HCT116 (cell line): Measurements from ENCODE around the gene KPNB1. TPM values are rescaled to one million over a fixed set of nuclear protein-coding genes. Genes with fewer than 3 reads are reported as not detected.

ENCODE experiments used
- ATAC-seq: fragments of 200-7000 bp; cut with Tn5 transposase; 2 replicates; pipeline ENCODE4 v1.9.1; 2020; ENCODE audit warnings: mild to moderate bottlenecking, moderate library complexity
- BruUV-seq: library from RNA; stranded (reverse); fragments of 400-500 nt; replicated peaks from 2 replicates; lab custom pipeline; 2021; lab: Mats Ljungman, UMichigan
- CTCF ChIA-PET: fragments of 300-600 bp; sonication (Branson Sonifier 250); formaldehyde crosslinking; loops from one replicate; lab custom pipeline; 2021; ENCODE audit warnings: antibody characterized with exemption; lab: Charles Lee
- POLR2A ChIA-PET: fragments of 300-600, 350-600 bp; sonication (Branson Sonifier 250); formaldehyde crosslinking; loops from one replicate; lab custom pipeline; 2021; ENCODE audit warnings: antibody characterized with exemption; lab: Charles Lee
- RAD21 ChIA-PET, 2 experiments: fragments of 300-600 bp; sonication (Branson Sonifier 250); formaldehyde crosslinking; loops; one replicate each; lab custom pipeline; 2023; ENCODE audit warnings: low total read pairs in 2 of 2; ENCODE audit not compliant: uncharacterized antibody in 2 of 2, unreplicated experiment in 2 of 2, low non-redundant PET in 1 of 2; lab: Charles Lee
- DNase-seq: peaks from one replicate; pipeline ENCODE4 v3.0.0-alpha.2; 2010; ENCODE audit warnings: low read depth, low spot score
- H2AFZ ChIP-seq: fragments of 200-600 bp; shearing (Covaris generic), sonication (generic); 2 replicates; pipeline ENCODE4 v1.6.1; 2017; ENCODE audit warnings: low read depth, mixed run types, mixed read lengths, antibody characterized with exemption, low read length; ENCODE audit not compliant: poor library complexity, severe bottlenecking
- H3K27ac ChIP-seq: 2 replicates; pipeline ENCODE4 v1.5.1; 2012; ENCODE audit warnings: low read depth, low read length
- H3K27me3 ChIP-seq: fragments of 200-600 bp; sonication (generic); 2 replicates; pipeline ENCODE4 v1.6.1; 2016; ENCODE audit warnings: mixed run types, low read length, mixed read lengths; ENCODE audit not compliant: insufficient read depth
- H3K36me3 ChIP-seq, 2 experiments: fragments of 200-500 bp in 1 of 2; fragments of 200-600 bp in 1 of 2; sonication (Bioruptor generic) in 1 of 2; sonication (generic) in 1 of 2; 2 replicates each; pipeline versions ENCODE4 v1.5.1 to v1.6.1; 2014 to 2016; ENCODE audit warnings: low read length in 2 of 2, inconsistent platforms in 1 of 2, mixed read lengths in 1 of 2, mixed run types in 1 of 2; ENCODE audit not compliant: insufficient read depth in 2 of 2, control insufficient read depth in 1 of 2
- H3K4me1 ChIP-seq, 2 experiments: fragments of 200-600 bp in 1 of 2; sonication (generic) in 1 of 2; 2 replicates each; pipeline versions ENCODE4 v1.5.1 to v1.6.1; 2012 to 2017; ENCODE audit warnings: low read length in 2 of 2, inconsistent platforms in 1 of 2, mild to moderate bottlenecking in 1 of 2, mixed read lengths in 1 of 2, mixed run types in 1 of 2, moderate library complexity in 1 of 2; ENCODE audit not compliant: insufficient read depth in 2 of 2, control insufficient read depth in 1 of 2
- H3K4me2 ChIP-seq: fragments of 200-600 bp; sonication (generic); 2 replicates; pipeline ENCODE4 v1.6.1; 2017; ENCODE audit warnings: mixed run types, low read length, mixed read lengths
- H3K4me3 ChIP-seq, 2 experiments: fragments of 200-600 bp in 1 of 2; sonication (generic) in 1 of 2; replicated peaks in 1 of 2; 2 replicates each; pipeline ENCODE4 v1.5.1; 2011 to 2016; ENCODE audit warnings: low read length in 2 of 2, control low read depth in 1 of 2, low read depth in 1 of 2, mild to moderate bottlenecking in 1 of 2, mixed read lengths in 1 of 2, mixed run types in 1 of 2
- H3K79me2 ChIP-seq: fragments of 200-600 bp; sonication (generic); 2 replicates; pipeline ENCODE4 v1.6.1; 2017; ENCODE audit warnings: mild to moderate bottlenecking, mixed run types, low read length, moderate library complexity, mixed read lengths; ENCODE audit not compliant: insufficient read depth
- H3K9ac ChIP-seq: fragments of 200-600 bp; sonication (generic); 2 replicates; pipeline ENCODE4 v1.6.1; 2016; ENCODE audit warnings: low read length, mixed read lengths
- H3K9me2 ChIP-seq: fragments of 200-600 bp; sonication (generic), shearing (Covaris generic); 2 replicates; pipeline ENCODE4 v1.6.1; 2017; ENCODE audit warnings: mixed run types, mild to moderate bottlenecking, moderate library complexity; ENCODE audit not compliant: insufficient read depth
- H3K9me3 ChIP-seq, 2 experiments: fragments of 200-500 bp in 1 of 2; fragments of 200-600 bp in 1 of 2; sonication (Bioruptor generic) in 1 of 2; sonication (generic) in 1 of 2; 2 replicates each; pipeline ENCODE4 v1.6.1; 2014 to 2017; ENCODE audit warnings: low read length in 2 of 2, mixed read lengths in 2 of 2, inconsistent platforms in 1 of 2, low read depth in 1 of 2, mild to moderate bottlenecking in 1 of 2, mixed run types in 1 of 2, moderate library complexity in 1 of 2; ENCODE audit not compliant: control insufficient read depth in 1 of 2, insufficient read depth in 1 of 2
- H4K20me1 ChIP-seq: fragments of 200-600 bp; sonication (generic), shearing (Covaris generic); 2 replicates; pipeline ENCODE4 v1.6.1; 2017; ENCODE audit warnings: mixed run types, mild to moderate bottlenecking, moderate library complexity; ENCODE audit not compliant: insufficient read depth
- CBX3 ChIP-seq: IDR thresholded peaks from 2 replicates; pipeline ENCODE4 v1.6.1; 2012; ENCODE audit warnings: low read depth
- EGR1 ChIP-seq: IDR thresholded peaks from 2 replicates; pipeline ENCODE4 v1.6.1; 2012; ENCODE audit warnings: low read depth
- EZH2phosphoT487 ChIP-seq: fragments of 200-600 bp; IDR thresholded peaks from 2 replicates; pipeline ENCODE4 v1.6.1; 2018; ENCODE audit warnings: antibody characterized with exemption, borderline replicate concordance
- FOSL1 ChIP-seq: IDR thresholded peaks from 2 replicates; pipeline ENCODE4 v1.6.1; 2012; ENCODE audit warnings: low read depth
- JUND ChIP-seq: IDR thresholded peaks from 2 replicates; pipeline ENCODE4 v1.6.1; 2012
- RAD21 ChIP-seq: IDR thresholded peaks from 2 replicates; pipeline ENCODE4 v1.6.1; 2012; ENCODE audit warnings: low read depth, mild to moderate bottlenecking
- REST ChIP-seq: IDR thresholded peaks from 2 replicates; pipeline ENCODE4 v1.6.1; 2012; ENCODE audit warnings: low read depth
- SIN3A ChIP-seq: IDR thresholded peaks from 2 replicates; pipeline ENCODE4 v1.6.1; 2012; ENCODE audit warnings: low read depth
- intact Hi-C: fragments of 100-400 bp; cut with micrococcal nuclease; formaldehyde crosslinking; loops from 2 replicates; pipeline ENCODE4 v1.10.0; 2022
- total RNA-seq: library from RNA; stranded (reverse); gene quantifications from one replicate; pipeline ENCODE4 v1.2.1, GENCODE V29; 2021; ENCODE audit not compliant: unreplicated experiment

KPNB1 gene
- total RNA-seq, 1 experiment from 2014 or later: 526 TPM

- Histone ChIP-seq H3K9ac (no peak overlapping the region), H3K79me2 (peaks cover 94% of the 10 kb centered on the region), H3K27me3 (no peaks in the 10 kb centered on the region), H3K27ac (no peak overlapping the region), H3K9me3 (no peaks in the 10 kb centered on the region), H2AFZ (no peak overlapping the region), H3K9me2 (no peaks in the 10 kb centered on the region), H3K36me3 (peaks cover 84 to 89% of the 10 kb centered on the region in 2 experiments), H3K4me3 (no peak overlapping the region), H4K20me1 (peaks cover 38% of the 10 kb centered on the region), H3K4me2 (no peak overlapping the region), H3K4me1 (no peaks in the 10 kb centered on the region)
- RAD21 ChIA-PET: interaction anchor here in 1 of 2 experiments (1.0 kb wide), 1 partner anchor 15 kb away, joined by 3 read pairs; no protein-coding TSS in a partner anchor
- ATAC-seq (no peak), DNase-seq (no peak)
- no TSS peak for BruUV-seq
- POLR2A ChIA-PET: interaction anchor here (1.5 to 2.7 kb wide), 2 partner anchors 13 to 15 kb away, joined by 5 to 12 read pairs; partner anchors contain the start of gene KPNB1
- CTCF ChIA-PET: interaction anchor here (1.1 to 2.5 kb wide), 3 partner anchors 14 to 15 kb away, joined by 4 to 11 read pairs (median 6); partner anchors contain the start of gene KPNB1
- intact Hi-C loops: loop anchor here (1.0 to 2.0 kb wide), 2 partner anchors 78 to 138 kb away; no protein-coding TSS in a partner anchor
- TF ChIP-seq JUND (no peak), SIN3A (peak; percentile 10; the same call in 1 of the 2 replicates)
These were observed 14.9 kb downstream of the KPNB1 start for GRCh38 chr17:47664624-47664941.

- DNase-seq: no peak
- H3K4me2 ChIP-seq: no peak overlapping the region
- ChIA-PET RAD21 (no interaction called here), CTCF (no interaction called here), POLR2A (interaction anchor here (1.5 kb wide), 1 partner anchor 14 kb away, joined by 5 read pairs; no protein-coding TSS in a partner anchor)
- no peaks in the 10 kb centered on the region for H3K9me3 ChIP-seq
- intact Hi-C loops: loop anchor here (2.0 kb wide), 1 partner anchor 77 kb away; no protein-coding TSS in a partner anchor
- peaks cover 49% of the 10 kb centered on the region for H4K20me1 ChIP-seq
- H2AFZ ChIP-seq: no peak overlapping the region
- TF ChIP-seq CBX3 (no peak), EZH2phosphoT487 (no peak), SIN3A (no peak), EGR1 (no peak), RAD21 (no peak), FOSL1 (no peak), REST (no peak)
- H3K27me3 ChIP-seq: no peaks in the 10 kb centered on the region
- H3K4me3 ChIP-seq: no peak overlapping the region
- no TSS peak for BruUV-seq
- H3K9me2 ChIP-seq: no peaks in the 10 kb centered on the region
- H3K9ac ChIP-seq: no peak overlapping the region
- ATAC-seq: no peak
- H3K79me2 ChIP-seq: peaks cover 95% of the 10 kb centered on the region
- no peak overlapping the region for H3K27ac ChIP-seq
- H3K36me3 ChIP-seq: peaks cover 86 to 89% of the 10 kb centered on the region in 2 experiments
- H3K4me1 ChIP-seq: no peaks in the 10 kb centered on the region
These were observed 15.9 kb downstream of the KPNB1 start for GRCh38 chr17:47665655-47666054.
